Activated naive CD8-positive, alpha-beta T cell treated with anti-CD3 and anti-CD28 coated beads for 36 hours (primary cell): Measurements from ENCODE around the gene PKP4. TPM values are rescaled to one million over a fixed set of nuclear protein-coding genes. Genes with fewer than 3 reads are reported as not detected.

Source experiments
- DNase-seq: peaks from one replicate; pipeline ENCODE4 v3.0.0; 2021
- H3K27ac Mint-ChIP-seq: one replicate; pipeline ENCODE4 v1.8.0; 2022; ENCODE audit warnings: mild to moderate bottlenecking, moderate library complexity, mixed read lengths
- H3K27me3 Mint-ChIP-seq: one replicate; pipeline ENCODE4 v1.8.0; 2022; ENCODE audit warnings: mild to moderate bottlenecking, mixed read lengths
- H3K36me3 Mint-ChIP-seq: one replicate; pipeline ENCODE4 v1.8.0; 2021; ENCODE audit warnings: mild to moderate bottlenecking, mixed read lengths
- H3K4me1 Mint-ChIP-seq: one replicate; pipeline ENCODE4 v1.8.0; 2021; ENCODE audit warnings: mixed read lengths
- H3K4me3 Mint-ChIP-seq: one replicate; pipeline ENCODE4 v1.8.0; 2022; ENCODE audit warnings: mild to moderate bottlenecking, moderate library complexity, mixed read lengths
- H3K9me3 Mint-ChIP-seq: one replicate; pipeline ENCODE4 v1.8.0; 2022; ENCODE audit warnings: mixed read lengths
- total RNA-seq, 2 experiments: library from RNA; stranded (reverse); gene quantifications; one replicate each; pipeline ENCODE4 v1.2.3, GENCODE V29; 2021

Gene PKP4
- total RNA-seq, 2 experiments from 2014 or later, result 35.3 to 38.2 TPM

DNA sequence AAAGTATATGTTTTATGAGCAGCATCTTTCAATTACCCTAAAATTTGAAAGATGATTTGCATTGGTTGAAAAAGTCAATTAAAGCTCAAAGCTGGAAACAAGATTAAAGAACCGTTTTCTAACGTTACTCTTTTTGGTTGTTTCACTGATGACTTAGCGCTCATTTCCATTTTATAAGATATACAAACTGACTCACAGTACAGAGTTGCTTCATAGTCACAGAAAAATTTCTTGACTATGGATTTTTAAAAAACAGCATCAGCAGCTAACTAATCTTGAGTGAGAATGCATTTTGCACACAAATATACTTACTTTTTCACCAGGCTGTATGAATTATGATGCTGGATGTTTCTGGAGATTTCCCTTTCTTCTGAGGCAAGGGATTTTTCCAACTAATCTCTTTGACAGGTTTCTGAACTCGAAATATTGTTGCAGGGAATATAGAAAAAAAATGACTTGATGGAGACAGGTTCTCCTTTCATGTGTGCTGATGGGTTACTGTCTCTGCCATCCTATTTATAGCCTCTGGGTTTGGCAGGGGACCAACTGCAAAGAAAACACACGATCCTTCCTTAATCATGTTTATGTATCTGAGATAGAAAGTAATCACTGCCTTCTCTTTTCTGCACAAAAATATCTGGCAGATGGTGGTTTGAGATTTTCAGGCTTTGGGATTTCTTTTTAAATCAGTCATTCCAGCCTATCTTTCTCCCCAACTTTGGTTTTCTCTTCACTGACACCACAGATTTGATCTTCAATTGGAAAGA is 209.0 kb downstream of the PKP4 start:
- Mint-ChIP-seq H3K36me3 (peaks cover 10% of the 10 kb centered on the region), H3K4me3 (no peak overlapping the region), H3K9me3 (no peaks in the 10 kb centered on the region), H3K27ac (no peak overlapping the region), H3K4me1 (no peaks in the 10 kb centered on the region), H3K27me3 (no peaks in the 10 kb centered on the region)
- DNase-seq, result no peak

DNA sequence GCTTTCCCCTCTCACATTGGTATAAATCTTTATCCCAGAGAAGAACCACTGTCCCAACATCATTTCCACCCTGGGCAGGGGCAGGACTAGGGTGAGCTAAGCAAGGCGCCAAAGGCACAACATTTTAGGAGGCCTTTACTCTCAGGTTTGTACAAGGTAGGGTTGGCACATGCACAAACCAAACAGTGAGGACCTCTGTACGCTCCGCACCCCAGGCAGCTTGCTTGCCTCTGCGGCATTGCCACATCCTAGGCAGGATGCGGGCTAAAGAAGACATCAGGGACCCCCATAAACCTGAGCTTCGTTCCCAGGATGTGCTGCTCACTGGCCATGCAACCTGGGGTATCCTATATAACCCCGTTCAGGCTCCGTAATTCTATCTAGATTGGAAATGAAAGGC is 210.2 kb downstream of the PKP4 start:
- H3K4me3 Mint-ChIP-seq, result no peak overlapping the region
- H3K27ac Mint-ChIP-seq, result no peak overlapping the region
- no peaks in the 10 kb centered on the region for H3K27me3 Mint-ChIP-seq
- no peak for DNase-seq
- peaks cover 4% of the 10 kb centered on the region for H3K36me3 Mint-ChIP-seq
- no peaks in the 10 kb centered on the region for H3K9me3 Mint-ChIP-seq
- no peaks in the 10 kb centered on the region for H3K4me1 Mint-ChIP-seq

DNA sequence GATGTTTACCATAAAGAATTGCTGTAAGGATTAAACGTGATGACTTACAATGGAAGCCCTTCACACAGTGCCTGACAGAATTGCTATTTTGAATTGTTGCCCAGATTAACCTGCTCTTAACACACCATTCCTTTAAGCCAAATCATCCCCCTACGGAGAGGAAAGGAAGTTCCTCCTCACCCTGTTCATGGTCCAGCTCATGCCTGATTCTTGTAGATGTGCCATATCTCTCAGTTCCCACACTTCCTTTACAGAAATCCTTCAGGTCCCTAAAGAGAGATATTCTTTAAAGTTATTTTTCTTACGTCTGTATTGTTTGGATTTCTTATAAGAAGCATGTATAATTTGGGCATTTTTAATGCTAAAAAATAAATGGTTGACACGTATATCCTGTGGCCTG is 210.8 kb downstream of the PKP4 start:
- H3K4me1 Mint-ChIP-seq, result no peaks in the 10 kb centered on the region
- no peaks in the 10 kb centered on the region for H3K9me3 Mint-ChIP-seq
- DNase-seq, result no peak
- H3K36me3 Mint-ChIP-seq, result peaks cover 4% of the 10 kb centered on the region
- no peak overlapping the region for H3K4me3 Mint-ChIP-seq
- H3K27ac Mint-ChIP-seq, result no peak overlapping the region
- H3K27me3 Mint-ChIP-seq, result no peaks in the 10 kb centered on the region

DNA sequence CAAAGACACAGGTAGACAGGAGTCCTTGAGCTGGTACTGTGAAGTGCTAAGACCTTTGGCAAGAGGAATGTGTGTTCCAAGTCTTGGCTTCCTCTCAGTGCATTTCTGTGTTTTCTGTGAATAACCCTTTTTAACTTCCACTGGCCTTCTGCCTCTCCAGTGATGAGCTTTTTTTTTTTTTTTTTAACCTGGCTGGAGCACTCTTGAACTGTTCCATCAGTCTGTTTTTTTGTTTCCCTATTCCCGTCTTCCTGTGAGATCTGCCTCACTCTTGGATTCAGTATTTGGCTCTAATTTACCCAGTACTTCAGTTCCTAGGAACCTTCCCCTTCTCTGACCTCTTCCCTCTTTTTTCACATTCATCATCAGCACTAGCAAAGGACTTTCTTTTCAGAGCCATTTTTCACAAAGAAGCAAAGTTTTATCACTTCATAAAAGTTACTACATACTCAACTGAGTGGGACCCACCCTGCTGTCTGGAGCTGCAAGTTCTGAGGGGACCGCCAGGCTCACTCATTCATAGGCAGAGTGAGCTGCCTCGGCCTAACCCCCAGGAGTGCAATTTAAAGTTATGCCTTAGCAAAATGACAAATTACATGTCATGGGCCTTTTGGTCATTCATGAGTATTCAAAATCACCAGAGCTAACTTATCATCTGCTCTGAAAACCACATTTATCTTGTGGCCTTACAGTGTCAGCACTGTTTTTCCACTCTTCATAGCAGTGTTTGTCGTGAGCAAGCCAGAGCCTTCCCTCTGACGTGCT is 211.4 kb downstream of the PKP4 start:
- H3K4me3 Mint-ChIP-seq, result no peak overlapping the region
- peaks cover 4% of the 10 kb centered on the region for H3K36me3 Mint-ChIP-seq
- no peak overlapping the region for H3K27ac Mint-ChIP-seq
- no peaks in the 10 kb centered on the region for H3K27me3 Mint-ChIP-seq
- H3K9me3 Mint-ChIP-seq, result no peaks in the 10 kb centered on the region
- no peaks in the 10 kb centered on the region for H3K4me1 Mint-ChIP-seq
- no peak for DNase-seq

DNA sequence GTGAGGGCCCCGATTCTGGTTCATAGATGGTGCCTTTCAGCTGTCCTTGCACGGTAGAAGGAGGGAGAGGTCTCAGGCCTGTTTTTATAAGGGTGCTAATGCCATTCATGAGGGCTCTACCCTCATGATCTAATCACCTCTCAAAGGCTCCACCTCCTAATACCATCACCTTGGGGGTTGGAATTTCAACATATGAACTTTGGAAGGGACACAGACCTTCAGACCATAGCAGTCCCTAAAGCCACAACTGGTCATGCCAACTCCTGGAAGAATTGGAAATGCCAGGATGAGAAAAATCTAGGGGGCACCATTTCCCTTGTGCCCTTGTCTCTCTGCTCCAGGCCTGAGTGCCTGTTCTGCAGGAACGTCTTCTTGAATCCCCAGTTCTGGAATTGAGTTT is 213.5 kb downstream of the PKP4 start:
- Mint-ChIP-seq H3K27me3 (no peaks in the 10 kb centered on the region), H3K4me1 (no peaks in the 10 kb centered on the region), H3K27ac (no peak overlapping the region), H3K9me3 (no peaks in the 10 kb centered on the region), H3K36me3 (peaks cover 4% of the 10 kb centered on the region), H3K4me3 (no peak overlapping the region)
- no peak for DNase-seq

DNA sequence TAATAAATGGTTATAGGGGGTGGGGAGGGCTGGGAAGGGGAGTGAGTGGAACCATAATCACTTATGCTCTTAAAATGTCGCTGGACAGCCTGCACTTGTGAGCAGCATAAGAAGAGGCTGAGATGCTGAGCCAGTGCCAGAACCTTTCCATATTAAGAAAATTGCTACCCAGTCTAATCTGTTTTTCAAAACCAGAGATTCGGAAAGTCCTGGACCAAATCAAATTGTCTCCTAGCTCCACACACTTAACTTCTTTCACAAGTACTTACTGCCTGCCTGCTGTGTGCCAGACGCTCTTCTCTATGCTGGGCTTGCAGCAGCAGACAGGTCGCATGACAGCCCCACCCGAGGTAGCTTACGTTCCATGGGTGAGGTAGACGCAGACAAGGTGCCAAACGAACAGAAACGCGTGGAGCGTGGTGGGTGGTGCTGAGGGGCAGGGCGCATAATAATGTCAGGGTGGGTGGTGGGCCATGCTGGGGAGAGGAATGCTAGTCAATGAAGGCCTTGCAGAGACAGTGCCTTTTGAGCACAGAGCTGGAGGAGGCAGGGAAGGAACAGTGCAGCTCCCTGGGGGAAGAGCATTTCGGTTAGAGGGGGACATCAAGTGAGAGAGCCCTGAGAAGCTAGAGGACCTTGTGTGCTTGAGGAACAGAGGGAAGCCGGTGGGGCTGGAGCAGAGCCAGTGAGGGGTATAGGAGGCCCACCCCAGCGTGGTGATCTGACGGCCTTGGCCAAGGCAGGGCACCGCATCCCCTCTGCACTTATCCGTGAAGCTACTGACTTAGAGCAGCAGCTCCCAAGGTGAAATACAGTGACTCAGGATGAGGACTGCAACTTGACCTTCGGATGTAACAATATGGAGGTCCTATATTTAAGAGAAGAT is 214.9 kb downstream of the PKP4 start:
- Mint-ChIP-seq H3K4me3 (no peak overlapping the region), H3K27me3 (no peaks in the 10 kb centered on the region), H3K27ac (no peak overlapping the region), H3K36me3 (peaks cover 4% of the 10 kb centered on the region), H3K4me1 (no peaks in the 10 kb centered on the region), H3K9me3 (no peaks in the 10 kb centered on the region)
- DNase-seq, result no peak

DNA sequence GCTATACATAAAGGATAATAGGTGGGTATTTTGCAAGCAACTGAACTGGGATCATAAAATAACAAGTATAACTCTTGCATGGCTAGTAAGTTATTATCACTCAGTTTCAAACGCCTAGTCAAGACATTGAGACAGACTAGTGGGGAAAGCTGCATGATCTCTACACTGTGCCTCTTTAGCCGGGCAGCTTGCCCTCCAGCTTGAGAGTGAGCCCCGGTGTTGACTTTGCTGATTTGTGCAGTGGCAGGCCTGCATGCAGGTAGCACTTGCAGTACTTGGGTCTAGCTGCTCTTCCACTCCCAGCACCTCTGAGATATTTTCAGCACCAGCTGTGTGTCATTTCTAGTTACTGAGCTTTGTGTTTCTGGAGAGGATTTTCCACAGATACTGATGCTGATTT is 219.5 kb downstream of the PKP4 start:
- DNase-seq, result no peak
- Mint-ChIP-seq H3K27ac (no peak overlapping the region), H3K27me3 (no peaks in the 10 kb centered on the region), H3K4me3 (no peak overlapping the region), H3K9me3 (no peaks in the 10 kb centered on the region), H3K4me1 (no peaks in the 10 kb centered on the region), H3K36me3 (peaks cover 9% of the 10 kb centered on the region)

DNA sequence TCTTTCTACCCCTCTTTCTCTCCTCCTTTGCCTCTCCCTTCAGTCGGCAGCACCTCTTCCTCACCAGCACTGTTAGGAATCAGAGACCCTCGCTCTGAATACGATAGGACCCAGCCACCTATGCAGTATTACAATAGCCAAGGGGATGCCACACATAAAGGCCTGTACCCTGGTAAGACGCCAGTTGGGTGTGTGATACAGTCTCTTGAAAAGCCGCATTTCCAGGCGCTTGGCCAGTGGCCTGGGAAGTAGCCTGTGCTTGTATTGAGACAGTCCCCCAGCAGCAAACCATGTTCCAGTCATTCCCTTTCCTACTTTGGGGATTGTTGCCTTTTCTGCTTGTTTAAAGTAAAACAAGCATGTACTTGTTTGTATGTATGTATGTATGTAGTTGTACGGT is 219.9 kb downstream of the PKP4 start:
- H3K36me3 Mint-ChIP-seq, result peaks cover 9% of the 10 kb centered on the region
- H3K9me3 Mint-ChIP-seq, result no peaks in the 10 kb centered on the region
- no peak for DNase-seq

DNA sequence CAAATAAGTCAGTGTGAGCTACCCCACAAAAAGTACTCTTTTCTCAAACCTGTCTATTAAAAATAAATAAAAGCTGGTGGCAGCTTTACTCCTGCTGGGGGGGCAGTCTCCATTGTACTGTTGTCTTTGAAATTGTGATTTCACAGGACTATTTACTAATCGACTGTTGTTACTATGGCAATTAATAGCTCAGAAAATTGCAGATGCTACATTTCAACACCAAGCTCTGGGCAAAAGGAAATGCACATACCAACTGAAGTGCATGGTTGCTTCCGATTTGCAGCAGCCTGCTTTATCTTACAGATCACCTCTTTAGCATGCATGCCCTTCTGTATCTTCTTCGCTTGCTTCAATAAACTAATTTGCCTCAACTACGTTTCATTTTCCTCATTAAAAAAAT is 220.8 kb downstream of the PKP4 start:
- Mint-ChIP-seq H3K36me3 (peaks cover 9% of the 10 kb centered on the region), H3K4me1 (no peaks in the 10 kb centered on the region), H3K4me3 (no peak overlapping the region), H3K27me3 (no peaks in the 10 kb centered on the region), H3K9me3 (no peaks in the 10 kb centered on the region), H3K27ac (no peak overlapping the region)
- no peak for DNase-seq

More for the DNA sequence above, 219.9 kb downstream of the PKP4 start:
- no peak overlapping the region for H3K4me3 Mint-ChIP-seq
- H3K4me1 Mint-ChIP-seq, result no peaks in the 10 kb centered on the region
- H3K27me3 Mint-ChIP-seq, result no peaks in the 10 kb centered on the region
- H3K27ac Mint-ChIP-seq, result no peak overlapping the region

DNA sequence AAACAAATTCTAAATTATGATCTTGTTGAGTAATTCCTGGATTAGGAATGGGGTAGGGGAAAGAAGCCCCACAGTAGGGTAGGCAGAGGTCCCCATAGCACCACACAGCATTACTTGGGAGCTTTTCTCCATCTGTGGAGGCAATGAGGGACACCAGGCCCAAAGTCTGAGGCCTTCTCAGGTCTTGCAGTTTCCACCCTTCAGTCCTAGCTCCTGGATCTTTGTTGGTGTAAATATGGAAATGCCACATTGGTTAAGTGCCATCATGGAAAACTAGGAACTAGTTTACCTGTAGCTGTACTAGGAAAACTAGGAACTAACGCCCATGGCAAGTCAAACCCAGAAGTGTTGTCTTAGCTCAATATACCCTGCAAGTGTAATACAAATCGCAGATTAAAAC is 225.1 kb downstream of the PKP4 start:
- no peak for DNase-seq
- no peaks in the 10 kb centered on the region for H3K27me3 Mint-ChIP-seq
- H3K4me1 Mint-ChIP-seq, result no peaks in the 10 kb centered on the region
- H3K36me3 Mint-ChIP-seq, result peaks cover 9% of the 10 kb centered on the region
- H3K27ac Mint-ChIP-seq, result no peak overlapping the region
- no peak overlapping the region for H3K4me3 Mint-ChIP-seq
- H3K9me3 Mint-ChIP-seq, result no peaks in the 10 kb centered on the region

DNA sequence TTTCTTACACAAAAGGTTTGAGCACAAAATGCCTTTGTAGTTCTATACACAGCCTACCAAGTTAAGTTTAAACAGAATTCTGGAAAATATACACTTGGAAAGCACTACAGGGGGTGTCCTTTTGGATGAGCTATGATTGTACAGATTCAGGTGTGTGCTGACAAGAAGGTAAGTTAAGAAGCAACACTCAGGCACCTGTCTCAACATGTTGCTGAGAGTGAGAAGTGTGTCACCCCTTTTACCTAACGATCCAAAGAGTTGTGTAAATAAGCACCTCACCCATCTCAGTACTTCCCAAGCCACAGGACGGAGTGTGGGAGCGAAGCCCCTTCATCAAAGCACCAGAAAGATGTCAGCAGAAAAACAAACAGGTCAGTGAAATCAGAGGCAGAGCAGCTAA is 228.9 kb downstream of the PKP4 start:
- DNase-seq, result no peak
- peaks cover 5% of the 10 kb centered on the region for H3K27me3 Mint-ChIP-seq
- peaks cover 1% of the 10 kb centered on the region for H3K36me3 Mint-ChIP-seq
- H3K4me3 Mint-ChIP-seq, result no peak overlapping the region
- H3K4me1 Mint-ChIP-seq, result no peaks in the 10 kb centered on the region
- H3K9me3 Mint-ChIP-seq, result no peaks in the 10 kb centered on the region
- no peak overlapping the region for H3K27ac Mint-ChIP-seq

DNA sequence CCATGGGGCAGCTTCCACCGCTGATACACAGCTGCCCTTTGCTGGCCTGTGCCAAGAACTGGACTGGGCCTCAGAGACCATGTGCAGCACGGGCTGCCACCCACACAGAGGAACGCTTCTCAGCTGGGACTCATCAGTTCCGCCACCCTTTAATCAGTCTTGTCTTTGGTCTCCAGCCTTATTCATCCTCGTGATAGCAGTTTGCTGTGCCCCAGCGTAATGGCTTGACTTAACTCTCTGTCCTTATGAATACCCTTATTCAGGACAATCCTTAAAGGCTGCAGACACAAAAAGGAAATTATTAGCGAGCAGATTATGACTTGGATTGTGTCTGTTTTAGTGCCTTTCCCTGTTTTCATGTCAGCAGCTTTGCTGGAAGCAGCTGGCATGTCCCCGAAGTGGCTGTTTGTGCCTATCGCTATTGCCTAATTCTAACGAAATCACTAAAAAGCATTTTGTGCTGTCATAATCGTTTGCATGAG is 229.5 kb downstream of the PKP4 start:
- no peaks in the 10 kb centered on the region for H3K36me3 Mint-ChIP-seq
- no peak for DNase-seq
- no peak overlapping the region for H3K4me3 Mint-ChIP-seq
- H3K9me3 Mint-ChIP-seq, result no peaks in the 10 kb centered on the region
- no peaks in the 10 kb centered on the region for H3K4me1 Mint-ChIP-seq
- peaks cover 5% of the 10 kb centered on the region for H3K27me3 Mint-ChIP-seq
- H3K27ac Mint-ChIP-seq, result no peak overlapping the region

DNA sequence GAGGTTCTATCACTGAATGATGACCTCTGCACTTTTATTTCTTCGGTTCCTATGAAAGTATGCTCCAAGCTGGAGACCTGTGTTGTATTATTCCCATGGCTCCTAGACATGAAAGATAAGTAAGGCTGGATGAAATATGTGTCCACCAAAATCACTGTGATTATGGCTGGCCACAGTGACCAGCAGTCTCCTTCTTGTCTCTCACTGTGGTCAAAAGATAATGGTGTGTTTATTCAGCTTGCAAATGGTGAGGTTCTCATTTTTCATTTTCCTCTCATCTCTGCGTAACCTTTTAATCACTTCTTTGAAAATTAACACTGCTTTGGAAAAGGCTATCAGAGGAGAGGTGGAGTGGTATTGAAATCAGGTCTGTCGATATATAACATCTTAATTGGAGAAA is 230.6 kb downstream of the PKP4 start:
- no peaks in the 10 kb centered on the region for H3K4me1 Mint-ChIP-seq
- no peaks in the 10 kb centered on the region for H3K36me3 Mint-ChIP-seq
- peaks cover 5% of the 10 kb centered on the region for H3K27me3 Mint-ChIP-seq
- H3K9me3 Mint-ChIP-seq, result no peaks in the 10 kb centered on the region
- no peak overlapping the region for H3K4me3 Mint-ChIP-seq
- DNase-seq, result no peak
- no peak overlapping the region for H3K27ac Mint-ChIP-seq

DNA sequence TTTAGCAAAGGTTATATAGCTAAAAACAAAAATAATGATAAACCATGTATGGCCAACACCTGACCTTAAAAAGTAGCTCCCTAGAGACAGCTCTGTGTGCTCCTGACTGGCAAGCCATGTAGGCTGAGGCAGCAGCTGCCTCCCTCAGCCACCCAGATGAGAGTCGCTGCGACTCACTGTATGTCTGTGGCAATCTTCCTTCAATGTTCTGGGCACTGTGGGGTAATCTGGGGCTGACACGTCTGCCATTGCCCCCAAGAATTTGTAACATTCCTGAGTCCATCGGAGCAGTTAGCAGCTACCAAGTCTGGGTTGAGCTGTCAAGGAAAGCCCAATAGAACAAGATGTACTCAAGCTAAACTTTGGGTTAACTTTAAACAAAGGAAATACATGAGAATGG is 232.0 kb downstream of the PKP4 start:
- no peak for DNase-seq
- Mint-ChIP-seq H3K36me3 (no peaks in the 10 kb centered on the region), H3K4me3 (no peak overlapping the region), H3K4me1 (no peaks in the 10 kb centered on the region), H3K27ac (no peak overlapping the region), H3K27me3 (peaks cover 5% of the 10 kb centered on the region), H3K9me3 (no peaks in the 10 kb centered on the region)

DNA sequence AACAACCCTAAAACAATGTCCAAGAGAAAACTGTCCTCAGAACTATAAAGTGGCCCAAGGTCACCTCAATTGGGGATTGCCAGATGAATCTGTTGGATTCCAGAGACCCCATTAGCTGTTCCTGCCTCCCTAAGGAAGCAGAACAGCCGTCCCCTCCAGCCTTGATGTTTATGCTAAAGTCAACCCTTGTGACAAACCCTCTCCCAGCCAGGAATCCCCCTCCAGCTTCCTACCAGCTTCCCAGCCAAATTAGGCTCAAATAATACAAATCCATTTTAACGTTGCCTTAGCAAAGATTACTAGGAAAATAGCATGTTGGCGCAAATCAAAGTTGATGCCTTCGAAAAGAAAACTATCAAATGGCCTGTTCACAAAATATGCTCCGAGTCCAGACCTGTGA is 232.6 kb downstream of the PKP4 start:
- Mint-ChIP-seq H3K9me3 (no peaks in the 10 kb centered on the region), H3K36me3 (no peaks in the 10 kb centered on the region), H3K27me3 (peaks cover 5% of the 10 kb centered on the region), H3K4me1 (no peaks in the 10 kb centered on the region), H3K27ac (no peak overlapping the region), H3K4me3 (no peak overlapping the region)
- DNase-seq, result no peak
